Measurements from ENCODE around the gene UGT3A2. TPM values are rescaled to one million over a fixed set of nuclear protein-coding genes. Genes with fewer than 3 reads are reported as not detected.
A peak's percentile ranks its signal among the peaks of the same experiment; 100 is the strongest.

The UGT3A2 gene
- total RNA-seq, 4 donors from 2014 or later, result not detected

- Histone ChIP-seq H3K36me3 (no peaks in the 10 kb centered on the region), H3K9me3 (peaks cover 0 to 17% (median 2%) of the 10 kb centered on the region in 4 donors), H3K4me3 (no peak overlapping the region), H3K27me3 (no peaks in the 10 kb centered on the region), H3K4me1 (no peaks in the 10 kb centered on the region), H3K27ac (peak overlapping the region in 2 of 4 donors; percentile 53 to 79)
- DNase-seq, result no peak
- TF ChIP-seq, protein P1, sequence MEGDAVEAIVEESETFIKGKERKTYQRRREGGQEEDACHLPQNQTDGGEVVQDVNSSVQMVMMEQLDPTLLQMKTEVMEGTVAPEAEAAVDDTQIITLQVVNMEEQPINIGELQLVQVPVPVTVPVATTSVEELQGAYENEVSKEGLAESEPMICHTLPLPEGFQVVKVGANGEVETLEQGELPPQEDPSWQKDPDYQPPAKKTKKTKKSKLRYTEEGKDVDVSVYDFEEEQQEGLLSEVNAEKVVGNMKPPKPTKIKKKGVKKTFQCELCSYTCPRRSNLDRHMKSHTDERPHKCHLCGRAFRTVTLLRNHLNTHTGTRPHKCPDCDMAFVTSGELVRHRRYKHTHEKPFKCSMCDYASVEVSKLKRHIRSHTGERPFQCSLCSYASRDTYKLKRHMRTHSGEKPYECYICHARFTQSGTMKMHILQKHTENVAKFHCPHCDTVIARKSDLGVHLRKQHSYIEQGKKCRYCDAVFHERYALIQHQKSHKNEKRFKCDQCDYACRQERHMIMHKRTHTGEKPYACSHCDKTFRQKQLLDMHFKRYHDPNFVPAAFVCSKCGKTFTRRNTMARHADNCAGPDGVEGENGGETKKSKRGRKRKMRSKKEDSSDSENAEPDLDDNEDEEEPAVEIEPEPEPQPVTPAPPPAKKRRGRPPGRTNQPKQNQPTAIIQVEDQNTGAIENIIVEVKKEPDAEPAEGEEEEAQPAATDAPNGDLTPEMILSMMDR (IDR thresholded peaks at IDR 0.05), result no peak
- TF ChIP-seq POLR2A (IDR thresholded peaks at IDR 0.05), result no peak
Observed at GRCh38 chr5:36017004-36017403, 49.7 kb downstream of the UGT3A2 start.

DNA sequence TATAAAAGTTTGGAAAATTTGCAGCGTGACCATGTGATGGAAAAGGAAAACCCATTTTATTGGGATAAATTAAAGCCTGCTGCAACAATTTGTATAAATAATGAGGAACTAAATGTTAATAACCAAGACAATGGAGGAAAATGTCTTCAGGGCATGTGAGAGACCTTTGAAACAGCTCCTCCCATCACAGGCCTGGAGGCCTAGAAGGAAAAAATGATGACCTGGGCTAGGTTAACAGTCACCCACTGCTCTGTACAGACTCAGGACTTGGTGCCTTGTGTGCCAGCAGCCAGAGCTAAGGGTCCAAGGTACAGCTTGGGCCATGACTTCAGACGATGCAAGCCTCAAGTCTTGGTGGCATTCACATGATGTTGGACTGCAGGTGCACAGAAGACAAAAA is 53.5 kb downstream of the UGT3A2 start:
- Histone ChIP-seq H3K36me3 (no peaks in the 10 kb centered on the region), H3K9me3 (peaks cover 0 to 21% (median 2%) of the 10 kb centered on the region in 4 donors), H3K27ac (no peak overlapping the region), H3K27me3 (no peaks in the 10 kb centered on the region), H3K4me3 (no peak overlapping the region), H3K4me1 (no peaks in the 10 kb centered on the region)
- DNase-seq, result no peak
- no peak for TF ChIP-seq POLR2A (IDR thresholded peaks at IDR 0.05)
- TF ChIP-seq, protein P1 (IDR thresholded peaks at IDR 0.05), result no peak

- H3K27me3 ChIP-seq, result no peaks in the 10 kb centered on the region
- H3K9me3 ChIP-seq, result peaks cover 0 to 12% (median 2%) of the 10 kb centered on the region in 4 donors
- H3K36me3 ChIP-seq, result no peaks in the 10 kb centered on the region
- no peak for DNase-seq
- TF ChIP-seq POLR2A (IDR thresholded peaks at IDR 0.05), result no peak
- TF ChIP-seq, protein P1 (IDR thresholded peaks at IDR 0.05), result no peak
- no peak overlapping the region for H3K4me3 ChIP-seq
- H3K4me1 ChIP-seq, result peaks cover 0 to 9% (median 0%) of the 10 kb centered on the region in 4 donors
- no peak overlapping the region for H3K27ac ChIP-seq
Observed at GRCh38 chr5:36009698-36010097, 57.0 kb downstream of the UGT3A2 start.

GRCh38 chr5:36007366-36007765 is 59.3 kb downstream of the UGT3A2 start:
- peaks cover 0 to 4% (median 0%) of the 10 kb centered on the region in 4 donors for H3K9me3 ChIP-seq
- H3K36me3 ChIP-seq, result no peaks in the 10 kb centered on the region
- H3K27ac ChIP-seq, result no peak overlapping the region
- no peaks in the 10 kb centered on the region for H3K27me3 ChIP-seq
- H3K4me1 ChIP-seq, result peaks cover 0 to 9% (median 0%) of the 10 kb centered on the region in 4 donors
- TF ChIP-seq, protein P1 (IDR thresholded peaks at IDR 0.05), result no peak
- no peak for TF ChIP-seq POLR2A (IDR thresholded peaks at IDR 0.05)
- DNase-seq, result no peak
- H3K4me3 ChIP-seq, result no peak overlapping the region

- Histone ChIP-seq H3K27ac (peak overlapping the region in 1 of 4 donors; percentile 61), H3K4me1 (peaks cover 0 to 9% (median 0%) of the 10 kb centered on the region in 4 donors)
- no peak for DNase-seq
Observed at GRCh38 chr5:36006163-36006562, 60.5 kb downstream of the UGT3A2 start.

More at GRCh38 chr5:36006163-36006562, 60.5 kb downstream of the UGT3A2 start:
- peaks cover 0 to 4% (median 0%) of the 10 kb centered on the region in 4 donors for H3K9me3 ChIP-seq
- TF ChIP-seq, protein P1 (IDR thresholded peaks at IDR 0.05), result no peak
- no peaks in the 10 kb centered on the region for H3K27me3 ChIP-seq
- no peak overlapping the region for H3K4me3 ChIP-seq
- no peaks in the 10 kb centered on the region for H3K36me3 ChIP-seq

All from Peyer's patch (tissue), 4 donors.